Tibial nerve (tissue), 3 donors: Measurements from ENCODE around the gene FSD2.

Source experiments
- POLR2A ChIP-seq, 2 donors: fragments of 450-650 bp; IDR thresholded peaks; one replicate each; pipeline ENCODE4 v1.6.1; 2017; ENCODE audit warnings: antibody characterized with exemption in 2 of 2, mild to moderate bottlenecking in 2 of 2, moderate library complexity in 2 of 2
- TF ChIP-seq, protein P1 (sequence below), 5 experiments: fragments of 200-600 bp in 3 of 5; fragments of 450-650 bp in 2 of 5; sonication (generic) in 3 of 5; IDR thresholded peaks; one replicate each; pipeline ENCODE4 v1.5.1; 2016 to 2019; ENCODE audit warnings: antibody characterized with exemption in 5 of 5, mild to moderate bottlenecking in 3 of 5, moderate library complexity in 2 of 5

DNA sequence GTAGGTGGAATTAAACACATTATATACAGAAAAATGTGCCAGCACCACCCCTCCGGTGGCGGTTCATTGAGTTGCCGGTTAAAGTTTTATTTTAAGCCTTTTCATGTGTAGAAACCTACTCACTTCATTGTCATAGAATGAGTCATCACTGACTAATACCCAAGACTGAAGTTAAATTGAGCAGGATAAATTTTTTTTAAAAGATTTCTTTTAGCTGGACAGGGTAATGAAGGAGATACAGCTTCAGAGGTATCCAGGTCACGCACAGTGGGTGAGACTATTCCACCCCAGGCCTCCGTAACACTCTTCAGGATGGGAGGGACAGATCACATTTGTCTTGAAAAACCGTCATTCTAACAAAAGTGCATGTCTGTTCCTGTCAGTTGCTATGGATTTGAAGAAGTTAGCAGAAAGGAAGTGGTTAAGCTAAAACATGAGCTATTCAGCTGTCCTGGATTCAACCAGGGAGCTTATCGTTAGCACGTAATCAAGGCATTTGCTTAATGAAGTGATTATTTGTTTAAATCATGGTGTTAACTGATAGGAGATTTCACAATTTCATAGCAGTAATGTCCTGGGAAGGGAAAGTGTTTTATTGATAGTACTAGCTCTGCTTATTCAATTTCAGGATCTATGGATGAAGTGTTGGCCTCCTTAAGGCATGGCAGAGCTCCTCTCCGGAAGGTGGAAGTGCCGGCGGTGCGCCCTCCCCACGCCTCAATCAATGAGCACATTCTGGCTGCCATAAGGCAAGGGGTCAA is 26.9 kb upstream of the FSD2 start:
- TF ChIP-seq, protein P1, sequence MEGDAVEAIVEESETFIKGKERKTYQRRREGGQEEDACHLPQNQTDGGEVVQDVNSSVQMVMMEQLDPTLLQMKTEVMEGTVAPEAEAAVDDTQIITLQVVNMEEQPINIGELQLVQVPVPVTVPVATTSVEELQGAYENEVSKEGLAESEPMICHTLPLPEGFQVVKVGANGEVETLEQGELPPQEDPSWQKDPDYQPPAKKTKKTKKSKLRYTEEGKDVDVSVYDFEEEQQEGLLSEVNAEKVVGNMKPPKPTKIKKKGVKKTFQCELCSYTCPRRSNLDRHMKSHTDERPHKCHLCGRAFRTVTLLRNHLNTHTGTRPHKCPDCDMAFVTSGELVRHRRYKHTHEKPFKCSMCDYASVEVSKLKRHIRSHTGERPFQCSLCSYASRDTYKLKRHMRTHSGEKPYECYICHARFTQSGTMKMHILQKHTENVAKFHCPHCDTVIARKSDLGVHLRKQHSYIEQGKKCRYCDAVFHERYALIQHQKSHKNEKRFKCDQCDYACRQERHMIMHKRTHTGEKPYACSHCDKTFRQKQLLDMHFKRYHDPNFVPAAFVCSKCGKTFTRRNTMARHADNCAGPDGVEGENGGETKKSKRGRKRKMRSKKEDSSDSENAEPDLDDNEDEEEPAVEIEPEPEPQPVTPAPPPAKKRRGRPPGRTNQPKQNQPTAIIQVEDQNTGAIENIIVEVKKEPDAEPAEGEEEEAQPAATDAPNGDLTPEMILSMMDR (IDR thresholded peaks at IDR 0.05) = no peak
- TF ChIP-seq POLR2A (IDR thresholded peaks at IDR 0.05) = no peak
